ENCODE data around the gene OR5K4.

GRCh38 chr3:98388147-98388546 lies 34.5 kb downstream of the OR5K4 start:
- TF ChIP-seq CTCF (conservative IDR thresholded peaks at IDR 0.05; ENCODE audit: low read length) (no peak), EZH2phosphoT487 (IDR thresholded peaks at IDR 0.05; ENCODE audit: borderline replicate concordance, low read depth, low read length) (no peak)
